ENCODE results near the gene FOXN3.

Gene FOXN3

DNA sequence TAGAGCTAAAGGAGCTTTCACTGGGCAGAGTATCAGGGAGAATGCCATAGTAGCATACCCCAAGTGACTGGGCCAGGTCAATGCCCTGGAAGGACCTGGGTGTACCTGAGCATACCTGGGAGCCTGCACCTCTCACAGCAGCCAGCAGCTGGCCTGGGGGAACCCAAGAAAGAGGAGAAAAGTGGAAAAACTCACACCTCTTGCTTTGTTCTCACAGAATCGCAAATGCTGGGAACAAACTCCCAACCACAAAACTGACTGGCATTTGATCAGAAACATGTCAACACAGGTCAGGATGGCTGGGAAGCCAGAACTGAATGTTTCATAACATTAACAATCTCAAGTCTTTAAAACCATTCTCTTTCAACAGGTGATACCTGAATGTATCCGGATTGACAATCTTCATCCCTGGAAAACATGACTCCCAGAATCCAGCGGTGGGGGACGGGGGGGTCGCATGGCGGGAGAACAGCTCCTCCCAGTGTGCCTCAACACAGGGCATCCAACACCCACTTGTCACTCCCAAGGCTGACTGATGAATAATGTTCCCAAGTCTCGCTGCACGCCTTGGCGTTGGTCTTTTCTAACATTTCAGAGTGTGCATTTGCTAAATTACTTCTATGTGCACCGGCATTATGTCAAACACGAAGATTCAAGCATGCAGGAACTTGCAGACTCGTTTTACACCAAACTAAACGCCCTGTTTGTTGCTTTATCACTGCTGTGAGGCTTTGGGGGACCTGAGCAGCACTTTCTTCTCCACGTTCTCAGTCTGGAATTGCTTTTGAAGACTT lies 7.9 kb downstream of the FOXN3 start:
- no peak for DNase-seq (ENCODE audit: low read depth)

- no peak for DNase-seq (ENCODE audit: low read depth)
Observed at GRCh38 chr14:89407856-89408255, 9.2 kb downstream of the FOXN3 start.

DNA sequence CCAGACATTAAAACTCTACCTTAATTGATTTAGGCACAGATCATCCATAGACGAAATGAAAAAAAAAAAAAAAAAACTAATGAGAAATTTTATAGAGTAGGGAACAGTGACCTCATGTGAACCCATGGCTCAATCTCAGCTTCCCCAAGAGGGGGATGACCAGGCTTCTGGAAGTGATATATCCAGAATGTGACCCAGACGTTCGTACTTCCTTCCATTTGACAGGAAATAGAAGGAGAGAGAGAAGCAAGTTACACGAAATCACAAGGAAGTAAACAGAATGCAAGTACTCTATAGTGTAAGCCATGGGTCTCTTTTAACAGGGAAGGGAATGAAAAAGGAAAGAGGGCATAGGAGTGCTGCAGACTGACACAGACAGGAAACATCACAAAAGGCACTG lies 10.1 kb downstream of the FOXN3 start:
- DNase-seq (ENCODE audit: low read depth) = no peak

GRCh38 chr14:89406361-89406760 lies 10.7 kb downstream of the FOXN3 start:
- no peak for DNase-seq (ENCODE audit: low read depth)

DNA sequence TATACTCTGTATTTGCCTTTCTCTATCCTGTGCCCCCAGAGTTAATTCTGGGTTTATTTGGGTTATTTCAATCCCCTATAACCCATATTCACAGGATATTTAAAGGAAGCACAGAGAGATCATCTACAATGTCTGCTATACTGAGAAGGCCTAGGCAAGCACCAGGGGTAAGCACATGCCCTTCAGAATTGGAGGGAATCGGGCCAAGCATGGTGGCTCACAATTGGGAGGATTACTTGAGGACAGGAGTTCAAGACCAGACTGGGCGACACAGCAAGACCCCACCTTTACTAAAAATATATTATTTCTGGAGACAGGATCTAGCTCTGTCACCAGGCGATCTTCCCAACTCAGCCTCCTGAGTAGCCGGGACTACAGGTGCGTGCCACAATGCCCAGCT lies 11.3 kb downstream of the FOXN3 start:
- DNase-seq (ENCODE audit: low read depth) = no peak

GRCh38 chr14:89402363-89402762 lies 14.7 kb downstream of the FOXN3 start:
- no peak for DNase-seq (ENCODE audit: low read depth)

GRCh38 chr14:89401761-89402160 lies 15.3 kb downstream of the FOXN3 start:
- no peak for DNase-seq (ENCODE audit: low read depth)

GRCh38 chr14:89401241-89401640 lies 15.8 kb downstream of the FOXN3 start:
- no peak for DNase-seq (ENCODE audit: low read depth)

DNA sequence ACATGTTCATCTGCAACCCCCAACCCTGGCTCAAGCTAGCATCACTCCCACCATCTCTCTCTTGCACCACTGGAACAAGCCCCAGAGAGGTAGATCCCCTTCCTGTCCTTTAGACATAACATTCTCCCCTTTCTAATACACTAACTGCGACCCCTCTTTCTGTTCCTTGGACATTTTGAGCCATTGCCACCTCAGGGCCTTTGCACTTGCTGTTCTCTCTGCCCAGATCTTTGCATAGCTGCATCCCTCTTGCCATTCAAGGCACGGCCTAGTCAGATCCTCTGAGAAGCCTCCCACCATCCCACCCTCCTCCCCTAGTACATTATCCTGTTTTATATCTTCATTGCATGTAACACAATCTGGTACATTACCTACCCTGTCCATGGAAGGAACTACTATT lies 16.5 kb downstream of the FOXN3 start:
- DNase-seq (ENCODE audit: low read depth) = no peak

GRCh38 chr14:89399594-89400068 lies 17.4 kb downstream of the FOXN3 start:
- DNase-seq (ENCODE audit: low read depth) = no peak

- DNase-seq (ENCODE audit: low read depth) = no peak
Observed at GRCh38 chr14:89399157-89399556, 17.9 kb downstream of the FOXN3 start.

GRCh38 chr14:89397569-89398230 lies 19.3 kb downstream of the FOXN3 start:
- no peak for DNase-seq (ENCODE audit: low read depth)

DNA sequence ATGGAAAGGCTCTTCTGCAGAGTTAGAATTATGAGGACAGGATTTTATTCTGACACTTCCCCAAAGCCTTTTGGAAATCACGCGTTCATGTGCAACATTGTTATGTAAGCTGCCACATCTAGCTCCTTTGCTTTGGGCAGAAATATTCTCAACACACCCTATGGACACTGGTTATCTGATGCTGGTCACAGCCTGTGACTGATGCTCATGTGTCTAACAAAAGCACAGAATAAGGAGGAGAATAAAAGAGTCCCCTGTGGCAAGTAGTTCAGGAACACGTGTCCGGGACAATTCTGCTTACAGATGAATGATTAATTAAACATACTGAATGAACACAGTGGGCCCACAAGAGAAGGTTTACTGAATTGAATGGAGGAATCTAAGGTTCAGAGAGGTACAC lies 22.1 kb downstream of the FOXN3 start:
- DNase-seq (ENCODE audit: low read depth) = no peak

DNA sequence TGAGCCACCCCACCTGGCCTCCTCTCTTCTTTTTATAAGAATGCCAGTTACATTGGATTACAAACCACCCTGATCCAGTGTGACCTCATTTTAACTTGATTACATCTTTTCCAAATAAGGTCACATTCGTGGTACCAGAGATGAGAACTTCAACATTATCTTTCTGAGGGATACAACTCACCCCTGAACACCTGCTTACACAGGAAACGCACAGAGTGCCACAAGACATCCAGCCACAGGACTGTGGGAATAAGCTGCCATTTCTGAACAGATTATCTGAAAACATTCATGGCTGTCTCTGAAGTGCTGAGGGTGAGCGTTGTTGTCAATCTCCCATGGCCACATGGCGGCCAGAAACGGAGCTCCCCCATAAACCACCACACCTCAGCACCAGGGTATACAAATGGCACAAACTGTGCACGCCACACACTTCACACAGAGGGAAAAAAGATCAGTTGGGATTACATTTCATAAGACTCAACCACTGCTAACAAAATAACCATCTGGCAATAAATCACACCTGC lies 23.7 kb downstream of the FOXN3 start:
- no peak for DNase-seq (ENCODE audit: low read depth)

DNA sequence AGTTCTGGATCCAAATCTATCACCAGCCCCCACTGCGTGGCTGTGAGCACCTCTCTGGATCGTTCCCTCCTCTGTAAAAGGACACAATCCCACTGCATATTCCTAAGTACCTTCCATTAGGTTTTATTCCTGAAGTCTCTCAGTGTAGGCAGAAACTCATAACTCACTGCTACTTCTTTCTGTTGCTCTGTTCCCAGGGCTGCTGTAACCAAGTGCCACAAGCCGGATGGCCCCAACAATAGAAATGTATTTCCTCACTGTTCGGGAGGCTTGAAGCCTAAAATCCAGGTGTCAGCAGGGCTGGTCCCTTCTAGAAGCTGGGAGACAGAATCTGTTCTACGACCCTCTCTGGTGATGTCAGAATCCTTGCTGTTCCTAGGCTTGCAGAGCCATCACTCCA lies 24.9 kb downstream of the FOXN3 start:
- DNase-seq (ENCODE audit: low read depth) = no peak

GRCh38 chr14:89391556-89391955 lies 25.5 kb downstream of the FOXN3 start:
- no peak for DNase-seq (ENCODE audit: low read depth)

- DNase-seq (ENCODE audit: low read depth) = no peak
Observed at GRCh38 chr14:89391123-89391522, 25.9 kb downstream of the FOXN3 start.

GRCh38 chr14:89388853-89389252 lies 28.2 kb downstream of the FOXN3 start:
- no peak for DNase-seq (ENCODE audit: low read depth)

DNA sequence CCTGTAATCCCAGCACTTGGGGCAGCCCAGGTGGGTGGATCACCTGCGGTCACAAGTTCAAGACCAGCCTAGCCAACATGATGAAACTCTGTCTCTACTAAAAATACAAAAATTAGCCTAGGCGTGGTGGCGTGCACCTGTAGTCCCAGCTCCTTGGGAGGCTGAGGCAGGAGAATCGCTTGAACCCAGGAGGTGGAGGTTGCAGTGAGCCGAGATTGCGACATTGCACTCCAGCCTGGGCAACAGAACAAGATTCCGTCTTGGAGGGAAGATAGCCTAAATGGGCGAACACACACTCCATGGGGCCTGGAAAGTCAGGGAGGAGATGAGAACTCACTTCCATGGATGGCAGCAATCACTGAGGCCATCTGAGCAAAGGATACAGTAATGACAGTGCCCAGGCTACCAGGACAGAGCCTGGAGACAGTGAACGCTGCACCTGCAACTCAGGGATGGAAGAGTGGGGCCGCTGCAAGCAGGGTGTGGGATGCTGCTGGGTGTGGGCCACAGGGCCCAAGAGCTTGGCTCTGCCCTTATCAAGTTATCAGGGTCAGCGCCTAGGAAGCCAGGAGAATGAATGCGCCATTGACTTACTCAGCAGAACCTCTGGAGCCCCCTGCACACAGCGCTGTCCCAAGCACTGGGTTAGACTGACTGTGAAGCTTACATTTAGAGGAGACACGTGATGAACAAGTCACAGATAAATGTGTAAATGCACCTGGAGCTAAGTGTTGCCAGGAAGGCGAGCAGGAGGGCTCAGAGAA lies 28.9 kb downstream of the FOXN3 start:
- no peak for DNase-seq (ENCODE audit: low read depth)

GRCh38 chr14:89386212-89386886 lies 30.7 kb downstream of the FOXN3 start:
- no peak for DNase-seq (ENCODE audit: low read depth)

DNA sequence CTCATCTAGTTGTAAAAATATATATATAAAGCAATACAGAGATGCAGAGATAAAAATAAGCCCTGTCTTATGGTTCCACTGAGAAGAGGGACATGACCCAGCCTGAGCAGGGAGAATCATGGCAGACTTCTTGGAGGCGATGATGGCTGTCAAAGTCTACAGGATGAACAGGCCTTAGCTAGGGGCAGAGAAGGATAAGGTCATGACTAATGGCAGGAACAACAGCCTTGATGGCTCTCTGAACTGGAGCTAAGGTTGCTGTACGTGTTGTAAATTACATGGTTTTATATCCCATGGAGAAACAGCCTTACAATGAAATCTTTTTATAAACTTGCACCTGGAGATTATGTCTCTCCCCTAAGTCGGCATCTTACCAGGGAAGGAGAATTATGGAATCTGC lies 32.4 kb downstream of the FOXN3 start:
- DNase-seq (ENCODE audit: low read depth) = no peak

DNA sequence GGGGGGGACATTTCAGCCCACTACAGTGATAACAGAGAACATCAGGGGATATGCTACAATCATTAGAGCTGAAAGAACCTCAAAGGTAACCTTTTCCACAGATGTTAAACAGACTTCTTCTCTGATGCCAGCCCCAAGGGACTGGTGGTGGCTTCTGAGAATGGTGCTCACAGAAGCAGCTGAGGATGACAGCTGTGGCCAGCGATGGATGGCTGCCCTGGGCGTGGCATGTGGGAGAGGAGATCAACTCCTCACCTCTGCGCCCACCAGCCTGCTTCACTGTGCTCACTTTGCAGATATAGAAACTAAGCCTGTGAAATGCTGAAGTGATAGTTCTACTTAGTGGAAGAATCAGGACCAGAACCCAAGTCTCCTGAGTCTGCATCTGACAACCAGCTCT lies 33.0 kb downstream of the FOXN3 start:
- no peak for DNase-seq (ENCODE audit: low read depth)
